Subcutaneous abdominal adipose tissue (tissue), 5 donors: ENCODE measurements around the gene DCTD.

Experiments used
- H3K27ac ChIP-seq: one replicate; pipeline ENCODE4 v1.7.0; 2013; ENCODE audit warnings: low read depth, mild to moderate bottlenecking, inconsistent platforms, low read length, moderate library complexity
- H3K27me3 ChIP-seq, 5 donors: one replicate each; pipeline ENCODE4 v1.7.0; 2013; ENCODE audit warnings: low read length in 5 of 5, inconsistent platforms in 1 of 5; ENCODE audit not compliant: control insufficient read depth in 5 of 5, insufficient read depth in 4 of 5
- H3K36me3 ChIP-seq, 5 donors: one replicate each; pipeline ENCODE4 v1.7.0; 2013; ENCODE audit warnings: low read length in 5 of 5; ENCODE audit not compliant: control insufficient read depth in 5 of 5, insufficient read depth in 5 of 5
- H3K4me1 ChIP-seq, 5 donors: one replicate each; pipeline ENCODE4 v1.7.0; 2013; ENCODE audit warnings: low read length in 5 of 5, mild to moderate bottlenecking in 3 of 5, moderate library complexity in 1 of 5; ENCODE audit not compliant: control insufficient read depth in 5 of 5, insufficient read depth in 5 of 5
- H3K4me3 ChIP-seq, 5 donors: one replicate each; pipeline ENCODE4 v1.7.0; 2013; ENCODE audit warnings: low read length in 5 of 5, low read depth in 1 of 5
- H3K9ac ChIP-seq, 5 donors: one replicate each; pipeline ENCODE4 v1.7.0; 2013; ENCODE audit warnings: low read length in 5 of 5, mild to moderate bottlenecking in 4 of 5, moderate library complexity in 3 of 5
- H3K9me3 ChIP-seq, 5 donors: one replicate each; pipeline ENCODE4 v1.7.0; 2013; ENCODE audit warnings: low read length in 5 of 5; ENCODE audit not compliant: control insufficient read depth in 5 of 5
- donor health status: healthy.
- donor health status: healthy.
- donor health status: healthy.
- donor health status: healthy.
- donor health status: healthy.

Gene DCTD

GRCh38 chr4:182896421-182896820 is 20.8 kb downstream of the DCTD start:
- peaks cover 21 to 81% (median 66%) of the 10 kb centered on the region in 5 donors for H3K36me3 ChIP-seq
- H3K9me3 ChIP-seq, result no peaks in the 10 kb centered on the region
- no peak overlapping the region for H3K9ac ChIP-seq
- no peak overlapping the region for H3K4me3 ChIP-seq
- H3K27me3 ChIP-seq, result no peaks in the 10 kb centered on the region
- no peaks in the 10 kb centered on the region for H3K4me1 ChIP-seq
- no peak overlapping the region for H3K27ac ChIP-seq

DNA sequence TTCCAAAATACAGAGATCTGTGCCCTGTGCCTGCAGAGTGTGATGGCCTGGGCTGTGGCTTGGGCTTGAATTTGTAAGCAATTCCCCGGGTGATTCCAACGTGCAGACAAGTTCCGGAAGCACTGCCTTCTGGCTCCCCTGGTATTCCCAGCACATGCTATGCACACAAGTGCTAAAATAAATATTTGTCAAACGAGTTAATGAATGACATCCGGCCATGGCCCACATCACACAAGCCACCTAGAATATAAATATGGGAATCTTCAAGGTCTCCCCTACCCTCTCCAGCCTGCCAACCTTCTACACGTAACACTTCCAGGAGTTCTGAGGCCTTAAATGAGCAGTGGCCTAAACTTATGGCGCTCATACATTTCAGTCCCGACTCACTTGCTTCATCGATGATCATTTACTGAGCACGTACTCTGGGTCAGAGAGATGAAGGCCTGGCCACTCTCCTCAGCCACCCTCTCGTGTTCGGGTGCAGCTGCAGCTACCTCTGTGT is 21.3 kb downstream of the DCTD start:
- no peaks in the 10 kb centered on the region for H3K4me1 ChIP-seq
- H3K9me3 ChIP-seq, result no peaks in the 10 kb centered on the region
- no peak overlapping the region for H3K9ac ChIP-seq
- no peak overlapping the region for H3K27ac ChIP-seq
- no peaks in the 10 kb centered on the region for H3K27me3 ChIP-seq
- no peak overlapping the region for H3K4me3 ChIP-seq
- peaks cover 23 to 82% (median 71%) of the 10 kb centered on the region in 5 donors for H3K36me3 ChIP-seq

DNA sequence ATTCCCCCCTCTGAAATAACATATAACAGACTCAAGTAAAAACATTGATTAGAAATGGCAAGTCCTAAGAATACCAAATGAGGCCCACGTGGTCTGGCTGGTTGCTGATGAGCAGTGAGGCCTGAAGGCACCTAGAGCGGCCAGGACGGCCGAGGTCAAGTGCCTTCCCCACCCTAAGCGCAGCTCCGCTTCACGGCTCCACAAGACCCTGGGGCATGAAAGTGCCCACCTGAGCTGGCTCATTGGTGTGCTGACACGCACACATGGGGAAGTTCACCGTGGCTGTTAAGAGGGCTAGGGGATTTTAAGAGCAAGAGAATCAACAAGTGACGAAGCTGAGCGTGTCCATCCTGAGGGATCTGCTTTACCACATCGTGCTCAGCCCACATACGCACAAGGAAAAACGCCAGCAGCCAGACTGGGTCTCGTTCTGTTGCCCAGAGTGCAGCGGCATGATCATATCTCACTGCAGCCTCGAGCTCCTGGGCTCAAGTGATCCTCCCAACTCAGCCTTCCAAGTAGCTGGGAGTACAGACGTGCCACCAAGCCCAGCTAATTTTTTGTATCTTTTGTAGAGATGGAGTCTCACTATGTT is 22.4 kb downstream of the DCTD start:
- Histone ChIP-seq H3K27ac (no peak overlapping the region), H3K4me3 (no peak overlapping the region), H3K4me1 (no peaks in the 10 kb centered on the region), H3K36me3 (peaks cover 17 to 86% (median 79%) of the 10 kb centered on the region in 5 donors), H3K27me3 (no peaks in the 10 kb centered on the region), H3K9ac (no peak overlapping the region), H3K9me3 (no peaks in the 10 kb centered on the region)

- Histone ChIP-seq H3K27me3 (no peaks in the 10 kb centered on the region), H3K4me1 (no peaks in the 10 kb centered on the region), H3K36me3 (peaks cover 24 to 89% (median 82%) of the 10 kb centered on the region in 5 donors), H3K9me3 (no peaks in the 10 kb centered on the region), H3K9ac (no peak overlapping the region), H3K4me3 (no peak overlapping the region), H3K27ac (no peak overlapping the region)
Observed at GRCh38 chr4:182893474-182894080, 23.6 kb downstream of the DCTD start.

DNA sequence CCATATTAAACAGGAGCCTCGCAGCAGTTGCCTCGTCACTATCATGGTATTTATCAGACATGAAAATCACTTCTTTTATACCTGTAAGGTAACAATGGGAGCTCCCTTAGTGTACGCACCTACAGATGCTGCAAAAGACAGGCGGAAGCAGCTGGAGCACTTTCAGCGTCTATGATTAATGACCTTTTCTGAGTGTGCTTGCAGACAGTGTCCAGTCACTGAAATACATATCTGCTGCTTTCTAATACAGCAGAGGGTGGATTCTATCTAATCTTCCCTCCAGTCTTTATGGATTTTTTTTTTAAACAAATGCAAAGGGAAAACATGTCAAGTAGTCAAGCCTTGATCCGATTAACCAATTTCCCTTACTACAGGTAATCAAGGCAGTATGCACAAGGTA is 24.1 kb downstream of the DCTD start:
- Histone ChIP-seq H3K27ac (no peak overlapping the region), H3K36me3 (peaks cover 24 to 86% (median 80%) of the 10 kb centered on the region in 5 donors), H3K9me3 (no peaks in the 10 kb centered on the region), H3K9ac (no peak overlapping the region), H3K4me3 (no peak overlapping the region), H3K27me3 (no peaks in the 10 kb centered on the region), H3K4me1 (no peaks in the 10 kb centered on the region)

DNA sequence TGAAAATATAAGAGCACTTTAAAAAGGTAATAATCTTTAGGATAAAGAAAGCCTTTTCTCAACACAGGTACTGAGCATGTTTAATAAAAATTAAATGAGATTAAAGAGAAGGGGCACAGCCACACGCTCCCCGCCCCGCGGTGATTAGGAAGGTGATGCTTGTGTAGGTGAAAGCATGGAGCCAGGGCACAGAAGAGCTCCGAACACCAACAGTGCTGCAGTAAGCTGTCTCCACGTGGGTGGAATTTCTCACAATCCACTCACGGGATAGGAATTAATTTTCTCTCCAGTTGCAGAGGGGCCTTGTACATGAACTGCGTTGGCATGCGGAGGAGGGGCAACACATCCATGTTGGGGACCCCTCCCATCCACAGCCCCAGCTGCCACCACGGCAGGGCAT is 27.0 kb downstream of the DCTD start:
- peaks cover 0 to 9% (median 0%) of the 10 kb centered on the region in 5 donors for H3K4me1 ChIP-seq
- H3K27ac ChIP-seq, result no peak overlapping the region
- no peaks in the 10 kb centered on the region for H3K27me3 ChIP-seq
- H3K9ac ChIP-seq, result no peak overlapping the region
- peaks cover 24 to 84% (median 68%) of the 10 kb centered on the region in 5 donors for H3K36me3 ChIP-seq
- no peak overlapping the region for H3K4me3 ChIP-seq
- no peaks in the 10 kb centered on the region for H3K9me3 ChIP-seq

DNA sequence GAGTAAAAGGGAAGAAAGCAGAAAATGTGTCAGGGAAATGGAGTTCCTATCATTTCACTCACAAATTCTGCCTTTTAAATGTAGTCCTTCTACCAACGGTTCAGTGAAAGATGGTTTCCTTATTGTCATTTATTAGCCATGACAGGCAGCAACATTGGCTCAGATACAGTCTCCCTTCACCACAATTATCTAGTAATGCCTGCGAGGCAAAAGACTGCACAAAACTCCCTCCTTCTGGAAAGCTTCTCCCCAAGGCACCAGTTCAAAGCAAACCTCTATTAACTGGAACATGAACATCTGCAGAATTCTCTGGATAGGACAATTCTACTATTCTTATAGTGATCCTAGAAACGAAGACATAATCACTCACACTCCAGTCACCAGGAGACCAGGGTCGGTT is 28.3 kb downstream of the DCTD start:
- Histone ChIP-seq H3K4me1 (peaks cover 0 to 9% (median 0%) of the 10 kb centered on the region in 5 donors), H3K9ac (no peak overlapping the region), H3K4me3 (no peak overlapping the region), H3K27me3 (no peaks in the 10 kb centered on the region), H3K9me3 (peaks cover 0 to 5% (median 2%) of the 10 kb centered on the region in 5 donors), H3K27ac (no peak overlapping the region), H3K36me3 (peaks cover 23 to 75% (median 56%) of the 10 kb centered on the region in 5 donors)

DNA sequence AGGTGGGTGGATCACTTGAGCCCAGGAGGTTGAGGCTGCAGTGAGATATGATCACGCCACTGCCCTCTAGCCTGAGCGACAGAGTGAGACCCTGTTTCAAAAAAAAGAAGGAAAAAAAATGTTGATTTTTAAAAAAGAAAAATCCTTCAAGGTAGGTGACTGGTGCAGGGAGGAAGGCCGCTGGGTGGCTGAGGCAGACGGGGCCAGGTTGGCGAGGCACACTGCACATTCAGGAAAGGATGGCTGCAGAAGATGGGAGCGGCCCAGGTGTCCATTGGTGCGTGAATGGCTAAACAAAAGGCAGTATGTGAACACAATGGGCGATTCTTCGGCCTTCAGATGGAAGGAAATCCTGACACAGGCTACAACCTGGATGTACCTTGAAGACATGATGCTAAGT is 30.4 kb downstream of the DCTD start:
- H3K4me1 ChIP-seq, result peaks cover 0 to 9% (median 0%) of the 10 kb centered on the region in 5 donors
- H3K36me3 ChIP-seq, result peaks cover 18 to 64% (median 43%) of the 10 kb centered on the region in 5 donors
- no peaks in the 10 kb centered on the region for H3K27me3 ChIP-seq
- H3K9me3 ChIP-seq, result peaks cover 0 to 5% (median 2%) of the 10 kb centered on the region in 5 donors
- H3K27ac ChIP-seq, result no peak overlapping the region
- H3K9ac ChIP-seq, result no peak overlapping the region
- H3K4me3 ChIP-seq, result no peak overlapping the region

GRCh38 chr4:182886205-182886604 is 31.0 kb downstream of the DCTD start:
- Histone ChIP-seq H3K9me3 (peaks cover 0 to 5% (median 2%) of the 10 kb centered on the region in 5 donors), H3K27me3 (no peaks in the 10 kb centered on the region), H3K9ac (no peak overlapping the region), H3K27ac (no peak overlapping the region), H3K4me1 (peaks cover 0 to 9% (median 0%) of the 10 kb centered on the region in 5 donors), H3K4me3 (no peak overlapping the region), H3K36me3 (peaks cover 12 to 61% (median 41%) of the 10 kb centered on the region in 5 donors)

DNA sequence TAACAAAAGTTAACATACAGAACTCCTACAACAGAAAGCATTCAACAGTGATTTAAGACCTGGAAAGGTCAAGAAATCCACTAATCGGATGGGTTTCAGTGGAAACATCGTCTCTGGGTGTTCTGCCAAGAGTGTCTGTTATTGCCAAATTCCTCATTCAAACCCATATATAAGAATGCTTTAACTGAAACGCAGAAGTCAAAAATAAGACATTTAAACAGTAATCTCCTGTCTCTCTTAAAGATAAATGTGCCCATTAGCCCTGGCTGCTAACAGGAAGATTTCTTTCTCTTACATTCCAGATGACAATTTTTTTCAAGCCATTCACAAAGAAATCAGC is 31.5 kb downstream of the DCTD start:
- H3K4me3 ChIP-seq, result no peak overlapping the region
- peaks cover 10 to 61% (median 36%) of the 10 kb centered on the region in 5 donors for H3K36me3 ChIP-seq
- peaks cover 0 to 10% (median 4%) of the 10 kb centered on the region in 5 donors for H3K4me1 ChIP-seq
- H3K9ac ChIP-seq, result no peak overlapping the region
- peaks cover 0 to 5% (median 2%) of the 10 kb centered on the region in 5 donors for H3K9me3 ChIP-seq
- no peak overlapping the region for H3K27ac ChIP-seq
- H3K27me3 ChIP-seq, result no peaks in the 10 kb centered on the region
